ENCODE measurements around the gene CCNB1.

DNA sequence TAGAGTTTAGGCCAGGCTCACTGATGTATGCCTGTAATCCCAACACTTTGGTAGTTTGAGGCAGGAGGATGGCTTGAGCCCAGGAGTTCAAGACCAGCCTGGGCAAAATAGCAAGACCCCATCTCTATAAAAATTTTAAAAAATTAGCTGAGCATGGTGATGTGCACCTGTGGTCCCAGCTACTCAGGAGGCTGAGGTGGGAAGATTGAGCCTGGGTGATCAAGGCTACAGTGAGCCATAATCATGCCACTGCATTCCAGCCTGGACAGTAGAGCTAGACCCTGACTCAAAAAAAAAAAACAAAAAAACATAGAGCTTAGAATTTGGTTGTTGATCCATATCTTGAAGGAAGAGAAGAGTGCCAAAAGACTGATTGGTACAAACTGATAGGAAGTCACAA, 53.0 kb downstream of the CCNB1 start:
- TF ChIP-seq, protein P1, sequence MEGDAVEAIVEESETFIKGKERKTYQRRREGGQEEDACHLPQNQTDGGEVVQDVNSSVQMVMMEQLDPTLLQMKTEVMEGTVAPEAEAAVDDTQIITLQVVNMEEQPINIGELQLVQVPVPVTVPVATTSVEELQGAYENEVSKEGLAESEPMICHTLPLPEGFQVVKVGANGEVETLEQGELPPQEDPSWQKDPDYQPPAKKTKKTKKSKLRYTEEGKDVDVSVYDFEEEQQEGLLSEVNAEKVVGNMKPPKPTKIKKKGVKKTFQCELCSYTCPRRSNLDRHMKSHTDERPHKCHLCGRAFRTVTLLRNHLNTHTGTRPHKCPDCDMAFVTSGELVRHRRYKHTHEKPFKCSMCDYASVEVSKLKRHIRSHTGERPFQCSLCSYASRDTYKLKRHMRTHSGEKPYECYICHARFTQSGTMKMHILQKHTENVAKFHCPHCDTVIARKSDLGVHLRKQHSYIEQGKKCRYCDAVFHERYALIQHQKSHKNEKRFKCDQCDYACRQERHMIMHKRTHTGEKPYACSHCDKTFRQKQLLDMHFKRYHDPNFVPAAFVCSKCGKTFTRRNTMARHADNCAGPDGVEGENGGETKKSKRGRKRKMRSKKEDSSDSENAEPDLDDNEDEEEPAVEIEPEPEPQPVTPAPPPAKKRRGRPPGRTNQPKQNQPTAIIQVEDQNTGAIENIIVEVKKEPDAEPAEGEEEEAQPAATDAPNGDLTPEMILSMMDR (IDR thresholded peaks at IDR 0.05) = no peak
- TF ChIP-seq POLR2AphosphoS5 (IDR thresholded peaks at IDR 0.05) = no peak

Data from breast epithelium (tissue), 3 donors.